Left lobe of liver (tissue), 2 donors: ENCODE measurements around the gene NEGR1. TPM values are rescaled to one million over a fixed set of nuclear protein-coding genes. Genes with fewer than 3 reads are reported as not detected.

Experiments
- ATAC-seq: fragments of 200-7000 bp; cut with Tn5 transposase; one replicate; pipeline ENCODE4 v1.9.1; 2020; ENCODE audit warnings: mild to moderate bottlenecking, moderate library complexity
- DNase-seq: peaks from one replicate; pipeline ENCODE4 v3.0.0-alpha.2; 2020; ENCODE audit warnings: low spot score
- total RNA-seq: library from RNA; stranded (reverse); gene quantifications from one replicate; pipeline ENCODE4 v1.2.1, GENCODE V29; 2021
- donor health status: DM: no; HTN: no; CAD: no; lungs with moderate emphysema.
- donor health status: DM: no; HTN: yes; CAD: no.

Gene NEGR1
- total RNA-seq, 1 donor from 2014 or later, result 0.20 TPM

GRCh38 chr1:72122099-72122880 lies 160.0 kb downstream of the NEGR1 start:
- DNase-seq, result no peak
- no peak for ATAC-seq

- no peak for ATAC-seq
- no peak for DNase-seq
Measured at GRCh38 chr1:72119491-72119890, 162.8 kb downstream of the NEGR1 start.

- no peak for DNase-seq
- no peak for ATAC-seq
Measured at GRCh38 chr1:72117621-72118020, 164.7 kb downstream of the NEGR1 start.

- DNase-seq (no peak), ATAC-seq (no peak)
Measured at GRCh38 chr1:72115290-72115689, 167.0 kb downstream of the NEGR1 start.

- ATAC-seq (no peak), DNase-seq (no peak)
Measured at GRCh38 chr1:72111662-72112061, 170.7 kb downstream of the NEGR1 start.

GRCh38 chr1:72109916-72110315 lies 172.4 kb downstream of the NEGR1 start:
- ATAC-seq, result no peak

GRCh38 chr1:72105201-72105600 lies 177.1 kb downstream of the NEGR1 start:
- no peak for ATAC-seq
- DNase-seq, result no peak

More at GRCh38 chr1:72109916-72110315, 172.4 kb downstream of the NEGR1 start:
- DNase-seq, result no peak

- ATAC-seq (no peak), DNase-seq (no peak)
Measured at GRCh38 chr1:72101840-72102632, 180.3 kb downstream of the NEGR1 start.

- DNase-seq (no peak), ATAC-seq (no peak)
Measured at GRCh38 chr1:72100771-72101170, 181.6 kb downstream of the NEGR1 start.

GRCh38 chr1:72097851-72098570 lies 184.3 kb downstream of the NEGR1 start:
- ATAC-seq, result no peak

GRCh38 chr1:72094209-72094608 lies 188.1 kb downstream of the NEGR1 start:
- ATAC-seq, result no peak
- DNase-seq, result no peak

More at GRCh38 chr1:72097851-72098570, 184.3 kb downstream of the NEGR1 start:
- no peak for DNase-seq

- no peak for DNase-seq
- ATAC-seq, result no peak
Measured at GRCh38 chr1:72086394-72086793, 195.9 kb downstream of the NEGR1 start.

GRCh38 chr1:72075425-72075824 lies 206.9 kb downstream of the NEGR1 start:
- ATAC-seq (no peak), DNase-seq (no peak)

- no peak for DNase-seq
- ATAC-seq, result no peak
Measured at GRCh38 chr1:72066431-72066830, 215.9 kb downstream of the NEGR1 start.

- DNase-seq (no peak), ATAC-seq (no peak)
Measured at GRCh38 chr1:72064196-72065075, 217.9 kb downstream of the NEGR1 start.

GRCh38 chr1:72063364-72064044 lies 218.8 kb downstream of the NEGR1 start:
- no peak for ATAC-seq
- no peak for DNase-seq

GRCh38 chr1:72062584-72062983 lies 219.8 kb downstream of the NEGR1 start:
- no peak for ATAC-seq
- no peak for DNase-seq

- DNase-seq (no peak), ATAC-seq (no peak)
Measured at GRCh38 chr1:72060466-72061245, 221.7 kb downstream of the NEGR1 start.

- ATAC-seq (no peak), DNase-seq (no peak)
Measured at GRCh38 chr1:72056516-72056915, 225.8 kb downstream of the NEGR1 start.
